SK-N-SH (cell line): ENCODE data around the gene ARHGAP1.

Experiments
- CTCF ChIP-seq: fragments of 200-600 bp; sonication (generic); IDR thresholded peaks from 2 replicates; pipeline ENCODE4 v1.6.1; 2017; ENCODE audit warnings: antibody characterized with exemption, mild to moderate bottlenecking, moderate library complexity
- EP300 ChIP-seq, 2 experiments: IDR thresholded peaks; 2 replicates each; pipeline versions ENCODE4 v1.4.0 to v1.6.1; 2012; ENCODE audit warnings: borderline replicate concordance in 1 of 2, low read depth in 1 of 2, low read length in 1 of 2
- FOXJ3 ChIP-seq: sonication (generic); formaldehyde crosslinking; IDR thresholded peaks from 2 replicates; pipeline ENCODE4 v1.5.1; 2020; ENCODE audit warnings: mild to moderate bottlenecking, missing genetic modification reagents
- MEF2A ChIP-seq: IDR thresholded peaks from 2 replicates; pipeline ENCODE4 v1.4.0; 2012; ENCODE audit warnings: low read depth, borderline replicate concordance
- RAD21 ChIP-seq: IDR thresholded peaks from 2 replicates; pipeline ENCODE4 v1.6.1; 2012; ENCODE audit warnings: mild to moderate bottlenecking, low read length
- USF2 ChIP-seq: fragments of 150-350 bp; IDR thresholded peaks from 2 replicates; pipeline ENCODE4 v1.6.1; 2017; ENCODE audit warnings: antibody characterized with exemption, low read length, low read depth, borderline replicate concordance
- YY1 ChIP-seq: IDR thresholded peaks from 2 replicates; pipeline ENCODE4 v1.4.0; 2012; ENCODE audit warnings: low read depth, mild to moderate bottlenecking
- TF ChIP-seq, protein P1 (sequence below): IDR thresholded peaks from 2 replicates; pipeline ENCODE4; 2012

DNA sequence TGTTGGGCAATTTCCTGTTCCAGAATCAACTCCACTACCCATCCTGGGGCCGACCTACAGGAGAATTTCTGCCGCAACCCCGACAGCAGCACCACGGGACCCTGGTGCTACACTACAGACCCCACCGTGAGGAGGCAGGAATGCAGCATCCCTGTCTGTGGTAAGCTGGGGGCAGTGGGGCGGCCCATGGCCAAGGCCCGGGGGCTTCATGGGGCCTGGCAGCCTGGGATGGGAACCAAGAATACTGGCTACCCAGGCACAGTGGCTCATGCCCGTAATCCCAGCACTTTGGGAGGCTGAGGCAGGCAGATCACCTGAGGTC is 22.9 kb upstream of the ARHGAP1 start:
- no peak for TF ChIP-seq EP300 (IDR thresholded peaks at IDR 0.05; ENCODE audit: borderline replicate concordance in 1 of 2, low read depth in 1 of 2, low read length in 1 of 2)
- TF ChIP-seq USF2, result no peak
- TF ChIP-seq RAD21, result no peak
- TF ChIP-seq CTCF, result no peak
- no peak for TF ChIP-seq MEF2A
- TF ChIP-seq, protein P1, sequence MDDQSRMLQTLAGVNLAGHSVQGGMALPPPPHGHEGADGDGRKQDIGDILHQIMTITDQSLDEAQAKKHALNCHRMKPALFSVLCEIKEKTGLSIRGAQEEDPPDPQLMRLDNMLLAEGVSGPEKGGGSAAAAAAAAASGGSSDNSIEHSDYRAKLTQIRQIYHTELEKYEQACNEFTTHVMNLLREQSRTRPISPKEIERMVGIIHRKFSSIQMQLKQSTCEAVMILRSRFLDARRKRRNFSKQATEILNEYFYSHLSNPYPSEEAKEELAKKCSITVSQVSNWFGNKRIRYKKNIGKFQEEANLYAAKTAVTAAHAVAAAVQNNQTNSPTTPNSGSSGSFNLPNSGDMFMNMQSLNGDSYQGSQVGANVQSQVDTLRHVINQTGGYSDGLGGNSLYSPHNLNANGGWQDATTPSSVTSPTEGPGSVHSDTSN, result no peak
- no peak for TF ChIP-seq YY1
- TF ChIP-seq FOXJ3, result no peak
